ENCODE data around the gene TUFM. TPM values are rescaled to one million over a fixed set of nuclear protein-coding genes. Genes with fewer than 3 reads are reported as not detected.

The TUFM gene
- total RNA-seq, 3 donors from 2014 or later = 97.9 to 103 (median 98.4) TPM

DNA sequence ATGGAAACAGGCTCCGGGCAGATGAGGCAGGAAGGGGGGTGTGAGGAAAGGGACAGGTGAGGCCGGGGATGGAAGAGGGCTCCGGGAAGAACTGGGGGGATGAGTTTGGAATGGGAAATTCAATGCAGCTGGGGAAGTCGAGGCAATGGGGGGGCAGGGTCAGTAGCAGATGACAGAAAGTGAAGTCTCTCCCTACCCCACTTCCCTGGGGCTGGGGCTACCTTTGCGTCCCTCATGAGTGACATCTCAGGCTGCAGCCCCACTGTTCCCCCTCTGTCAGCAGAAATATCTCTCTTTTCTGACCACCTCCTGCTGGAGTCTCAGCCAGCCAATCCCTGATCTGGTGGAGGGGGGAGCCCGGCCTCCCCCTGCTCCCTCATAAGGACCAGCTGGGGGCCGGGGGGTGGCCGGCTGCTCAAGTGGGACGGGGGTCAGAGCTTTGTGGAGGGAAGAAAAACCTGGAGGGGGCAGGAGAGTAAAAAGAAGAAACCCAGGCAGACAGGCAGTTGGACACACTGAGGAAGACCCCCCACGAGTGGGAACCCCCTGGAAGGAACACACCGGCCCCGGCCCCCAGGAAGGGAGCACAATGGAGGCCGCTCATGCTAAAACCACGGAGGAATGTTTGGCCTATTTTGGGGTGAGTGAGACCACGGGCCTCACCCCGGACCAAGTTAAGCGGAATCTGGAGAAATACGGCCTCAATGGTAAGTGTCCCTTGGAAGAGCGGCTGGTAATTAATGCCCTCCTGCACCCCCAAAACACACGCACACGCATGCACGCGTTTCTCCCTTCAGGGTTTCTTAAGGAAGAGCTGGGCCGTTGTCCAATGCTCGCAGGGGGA lies 32.2 kb upstream of the TUFM start, which contains the start of gene ATP2A1:
TSS of gene ATP2A1 (plus strand) at position 406 of the 844 bp plus-strand sequence. CDS start at position 590, 184 bp downstream.
- no peak for DNase-seq (ENCODE audit: low spot score in 2 of 2)
- Histone ChIP-seq H3K27ac (no peak within 1 kb of the TSS), H3K27me3 (no peaks in the 10 kb centered on the region), H3K9me3 (no peaks in the 10 kb centered on the region), H3K4me1 (peaks cover 0 to 4% of the 10 kb centered on the region in 2 donors), H3K4me3 (peak within 1 kb of the TSS; percentile 48 to 73 (median 71)), H3K36me3 (no peaks in the 10 kb centered on the region)
- TF ChIP-seq POLR2AphosphoS5 (IDR thresholded peaks at IDR 0.05) (no peak), POLR2A (IDR thresholded peaks at IDR 0.05) (no peak)
- TF ChIP-seq, protein P1, sequence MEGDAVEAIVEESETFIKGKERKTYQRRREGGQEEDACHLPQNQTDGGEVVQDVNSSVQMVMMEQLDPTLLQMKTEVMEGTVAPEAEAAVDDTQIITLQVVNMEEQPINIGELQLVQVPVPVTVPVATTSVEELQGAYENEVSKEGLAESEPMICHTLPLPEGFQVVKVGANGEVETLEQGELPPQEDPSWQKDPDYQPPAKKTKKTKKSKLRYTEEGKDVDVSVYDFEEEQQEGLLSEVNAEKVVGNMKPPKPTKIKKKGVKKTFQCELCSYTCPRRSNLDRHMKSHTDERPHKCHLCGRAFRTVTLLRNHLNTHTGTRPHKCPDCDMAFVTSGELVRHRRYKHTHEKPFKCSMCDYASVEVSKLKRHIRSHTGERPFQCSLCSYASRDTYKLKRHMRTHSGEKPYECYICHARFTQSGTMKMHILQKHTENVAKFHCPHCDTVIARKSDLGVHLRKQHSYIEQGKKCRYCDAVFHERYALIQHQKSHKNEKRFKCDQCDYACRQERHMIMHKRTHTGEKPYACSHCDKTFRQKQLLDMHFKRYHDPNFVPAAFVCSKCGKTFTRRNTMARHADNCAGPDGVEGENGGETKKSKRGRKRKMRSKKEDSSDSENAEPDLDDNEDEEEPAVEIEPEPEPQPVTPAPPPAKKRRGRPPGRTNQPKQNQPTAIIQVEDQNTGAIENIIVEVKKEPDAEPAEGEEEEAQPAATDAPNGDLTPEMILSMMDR (IDR thresholded peaks at IDR 0.05) = no peak
- intact Hi-C loops (cut with DNase I; ENCODE audit: low total_unique reads) = loop anchor here (1.0 kb wide), 1 partner anchor 32 kb away; the partner anchor contains the start of gene TUFM

GRCh38 chr16:28877655-28878000 lies 31.5 kb upstream of the TUFM start:
- Histone ChIP-seq H3K36me3 (no peaks in the 10 kb centered on the region), H3K27me3 (no peaks in the 10 kb centered on the region), H3K27ac (no peak overlapping the region), H3K4me1 (peaks cover 0 to 4% of the 10 kb centered on the region in 2 donors), H3K9me3 (no peaks in the 10 kb centered on the region), H3K4me3 (no peak overlapping the region)
- no peak for DNase-seq (ENCODE audit: low spot score in 2 of 2)
- TF ChIP-seq POLR2A (IDR thresholded peaks at IDR 0.05) (no peak), POLR2AphosphoS5 (IDR thresholded peaks at IDR 0.05) (no peak)
- TF ChIP-seq, protein P1 (IDR thresholded peaks at IDR 0.05) = no peak
- intact Hi-C loops (cut with DNase I; ENCODE audit: low total_unique reads) = no loop called here

GRCh38 chr16:28876973-28877654 lies 31.0 kb upstream of the TUFM start:
- H3K27me3 ChIP-seq = no peaks in the 10 kb centered on the region
- intact Hi-C loops (cut with DNase I; ENCODE audit: low total_unique reads) = no loop called here
- no peaks in the 10 kb centered on the region for H3K9me3 ChIP-seq
- H3K4me3 ChIP-seq = no peak overlapping the region
- TF ChIP-seq POLR2A (IDR thresholded peaks at IDR 0.05) = no peak
- TF ChIP-seq, protein P1 (IDR thresholded peaks at IDR 0.05) = no peak
- no peak for TF ChIP-seq POLR2AphosphoS5 (IDR thresholded peaks at IDR 0.05)
- H3K27ac ChIP-seq = no peak overlapping the region
- peaks cover 0 to 4% of the 10 kb centered on the region in 2 donors for H3K4me1 ChIP-seq
- DNase-seq (ENCODE audit: low spot score in 2 of 2) = no peak
- no peaks in the 10 kb centered on the region for H3K36me3 ChIP-seq

- DNase-seq (ENCODE audit: low spot score in 2 of 2) = no peak
- H3K27ac ChIP-seq = no peak overlapping the region
- intact Hi-C loops (cut with DNase I; ENCODE audit: low total_unique reads) = no loop called here
- no peaks in the 10 kb centered on the region for H3K27me3 ChIP-seq
- H3K4me1 ChIP-seq = peaks cover 0 to 4% of the 10 kb centered on the region in 2 donors
- TF ChIP-seq POLR2A (IDR thresholded peaks at IDR 0.05) = no peak
- TF ChIP-seq, protein P1 (IDR thresholded peaks at IDR 0.05) = no peak
- no peak for TF ChIP-seq POLR2AphosphoS5 (IDR thresholded peaks at IDR 0.05)
- no peaks in the 10 kb centered on the region for H3K36me3 ChIP-seq
- no peaks in the 10 kb centered on the region for H3K9me3 ChIP-seq
- H3K4me3 ChIP-seq = no peak overlapping the region
These were observed 30.0 kb upstream of the TUFM start for GRCh38 chr16:28876019-28876659.
